Cardiac muscle cell (in vitro differentiated cells and primary cell): Measurements from ENCODE around the gene MTUS2. TPM values are rescaled to one million over a fixed set of nuclear protein-coding genes. Genes with fewer than 3 reads are reported as not detected.

Experiments used
- DNase-seq, 2 donors: peaks; one replicate each; pipeline versions ENCODE4 v3.0.0 to v3.0.0-alpha.2; 2010 to 2017; ENCODE audit warnings: low read depth in 1 of 2, low spot score in 1 of 2
- H3K27ac ChIP-seq: fragments of 200-600 bp; sonication (generic); 2 replicates; pipeline ENCODE4 v1.5.1; 2016
- H3K27me3 ChIP-seq: fragments of 200-600 bp; sonication (generic); 2 replicates; pipeline ENCODE4 v1.6.0; 2016; ENCODE audit warnings: control low read depth
- H3K36me3 ChIP-seq: fragments of 200-600 bp; sonication (generic); 2 replicates; pipeline ENCODE4 v1.5.1; 2016; ENCODE audit warnings: control low read depth
- H3K4me1 ChIP-seq: fragments of 200-600 bp; sonication (generic); 2 replicates; pipeline ENCODE4 v1.8.1; 2017; ENCODE audit warnings: low read depth, mild to moderate bottlenecking, mixed run types
- H3K4me3 ChIP-seq: fragments of 200-600 bp; sonication (generic); 2 replicates; pipeline ENCODE4 v1.5.1; 2016; ENCODE audit warnings: mild to moderate bottlenecking
- H3K9me3 ChIP-seq: fragments of 200-600 bp; sonication (generic); 2 replicates; pipeline ENCODE4 v1.5.1; 2017; ENCODE audit warnings: low read depth, mild to moderate bottlenecking, control low read depth
- polyA plus RNA-seq: library from polyadenylated mRNA; unstranded; fragments of >200 nt; fragmentation: Nextera tagmentation; extraction: Ambion mirVana; gene quantifications from 2 replicates; pipeline ENCODE4 v1.2.1, GENCODE V29; 2016
- total RNA-seq: library from RNA; depleted of rRNA; stranded (reverse); fragments of >200 nt; gene quantifications from 2 replicates; pipeline ENCODE4 v1.2.3, GENCODE V29; 2016
- TF ChIP-seq, protein P1 (sequence below): IDR thresholded peaks from 2 replicates; pipeline ENCODE4 v1.5.1; 2012; ENCODE audit warnings: low read depth, mild to moderate bottlenecking, low read length

MTUS2 gene
- total RNA-seq: 37.3 and 96.9 TPM in 2 replicates
- 31.6 and 65.8 TPM in 2 replicates for polyA plus RNA-seq

DNA sequence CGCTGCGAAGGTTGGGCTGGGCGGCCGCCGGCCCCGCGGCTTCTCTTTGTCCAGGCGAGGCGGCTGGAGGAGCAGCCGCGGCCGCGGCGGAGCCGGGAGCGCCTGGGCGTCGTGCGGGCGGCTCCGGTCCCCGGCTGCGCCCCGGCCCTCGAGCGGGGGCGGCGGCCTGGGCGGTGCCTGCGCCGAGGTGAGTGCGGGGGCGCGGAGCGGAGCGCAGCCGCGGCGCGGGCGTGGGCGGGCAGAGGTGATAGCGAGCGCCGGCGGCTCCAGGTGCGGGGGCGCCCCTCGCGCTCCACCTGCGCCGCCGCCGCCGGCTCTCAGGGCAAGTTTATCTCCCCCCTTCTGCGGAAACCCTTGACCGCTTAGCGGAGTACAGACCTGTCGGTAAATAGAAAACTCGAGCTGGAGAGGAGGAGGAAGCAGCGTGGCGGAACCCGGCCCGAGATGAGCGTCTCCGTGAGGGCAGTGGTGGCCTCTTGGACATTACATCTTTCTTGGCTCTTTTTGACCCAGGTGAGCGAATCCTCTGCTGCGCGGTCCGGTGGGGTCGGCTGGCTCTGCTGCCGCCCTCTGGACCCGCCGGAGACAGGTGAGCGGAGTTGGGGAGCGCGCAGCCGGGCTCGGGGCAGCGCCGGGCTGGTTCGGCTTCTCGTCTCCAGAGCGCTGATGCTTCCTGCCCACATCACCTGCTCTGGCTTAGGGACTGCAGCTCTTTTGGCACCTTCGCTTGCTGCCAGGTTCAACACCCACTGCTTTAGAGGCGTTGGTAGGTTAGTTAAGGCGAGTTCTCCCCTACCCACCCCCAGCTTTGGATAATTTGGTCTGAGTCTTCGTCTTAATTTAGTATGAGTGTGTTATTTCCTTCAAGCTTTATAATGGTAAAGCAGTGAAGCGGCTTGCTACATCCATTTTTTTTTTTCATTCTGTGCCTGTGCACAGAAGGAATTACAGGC lies at the start of gene MTUS2:
Gene MTUS2, plus strand, starts transcription at position 241 of the 953 bp plus-strand sequence.
- no peak within 1 kb of the TSS for H3K27ac ChIP-seq
- H3K9me3 ChIP-seq: no peaks in the 10 kb centered on the region
- TF ChIP-seq, protein P1, sequence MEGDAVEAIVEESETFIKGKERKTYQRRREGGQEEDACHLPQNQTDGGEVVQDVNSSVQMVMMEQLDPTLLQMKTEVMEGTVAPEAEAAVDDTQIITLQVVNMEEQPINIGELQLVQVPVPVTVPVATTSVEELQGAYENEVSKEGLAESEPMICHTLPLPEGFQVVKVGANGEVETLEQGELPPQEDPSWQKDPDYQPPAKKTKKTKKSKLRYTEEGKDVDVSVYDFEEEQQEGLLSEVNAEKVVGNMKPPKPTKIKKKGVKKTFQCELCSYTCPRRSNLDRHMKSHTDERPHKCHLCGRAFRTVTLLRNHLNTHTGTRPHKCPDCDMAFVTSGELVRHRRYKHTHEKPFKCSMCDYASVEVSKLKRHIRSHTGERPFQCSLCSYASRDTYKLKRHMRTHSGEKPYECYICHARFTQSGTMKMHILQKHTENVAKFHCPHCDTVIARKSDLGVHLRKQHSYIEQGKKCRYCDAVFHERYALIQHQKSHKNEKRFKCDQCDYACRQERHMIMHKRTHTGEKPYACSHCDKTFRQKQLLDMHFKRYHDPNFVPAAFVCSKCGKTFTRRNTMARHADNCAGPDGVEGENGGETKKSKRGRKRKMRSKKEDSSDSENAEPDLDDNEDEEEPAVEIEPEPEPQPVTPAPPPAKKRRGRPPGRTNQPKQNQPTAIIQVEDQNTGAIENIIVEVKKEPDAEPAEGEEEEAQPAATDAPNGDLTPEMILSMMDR: no peak
- peak within 1 kb of the TSS; percentile 43 for H3K4me3 ChIP-seq
- H3K4me1 ChIP-seq: no peaks in the 10 kb centered on the region
- DNase-seq: peak in 1 of 2 donors; percentile 44
- peaks cover 50% of the 10 kb centered on the region for H3K27me3 ChIP-seq
- H3K36me3 ChIP-seq: no peaks in the 10 kb centered on the region

DNA sequence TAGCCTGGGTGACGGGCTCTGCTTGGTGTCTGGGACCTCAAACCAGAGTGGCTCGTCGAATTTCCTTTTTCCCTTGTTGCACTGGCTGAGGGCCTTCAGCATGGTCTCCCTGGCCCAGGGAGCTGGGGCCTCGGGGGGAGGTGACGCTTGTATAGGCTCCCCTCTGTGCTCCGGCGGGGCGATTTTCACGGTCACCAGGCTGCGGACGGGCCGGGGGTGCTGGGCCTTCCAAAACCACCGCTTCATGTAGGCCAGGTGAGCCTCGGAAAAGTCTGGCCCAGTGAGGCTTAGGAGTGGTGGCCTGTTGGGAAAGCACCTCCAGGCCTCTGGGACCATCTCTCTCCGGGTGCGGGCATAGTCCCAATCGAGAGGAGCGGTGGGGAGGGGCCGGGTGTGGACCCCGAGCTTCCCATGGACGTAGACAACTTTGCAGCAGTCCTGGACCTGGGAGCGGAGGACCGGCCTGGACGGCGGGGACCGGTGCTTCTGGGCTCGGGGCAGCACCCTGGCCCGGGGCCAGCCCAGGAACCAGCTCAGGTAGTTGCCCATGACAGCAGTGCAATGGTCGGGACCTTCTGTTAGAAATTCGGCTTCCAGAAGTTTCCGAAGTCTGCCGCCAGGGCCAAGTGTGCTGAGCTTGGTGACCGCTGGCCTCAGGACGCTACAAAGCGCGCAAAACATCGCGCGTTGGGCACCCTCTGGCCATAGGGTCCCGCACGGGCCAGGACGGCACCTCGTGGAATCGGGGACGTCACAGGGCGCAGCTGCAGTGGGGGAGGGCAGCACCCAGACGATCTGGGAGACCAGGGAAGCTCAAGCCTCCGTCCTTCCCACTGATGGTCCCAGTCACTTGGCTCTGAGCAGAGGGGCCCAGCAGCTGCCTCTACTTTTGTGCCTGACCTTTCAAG lies 41.6 kb upstream of the MTUS2 start:
- H3K27me3 ChIP-seq: no peaks in the 10 kb centered on the region
- TF ChIP-seq, protein P1: no peak
- no peaks in the 10 kb centered on the region for H3K36me3 ChIP-seq
- H3K9me3 ChIP-seq: no peaks in the 10 kb centered on the region
- no peaks in the 10 kb centered on the region for H3K4me1 ChIP-seq
- no peak overlapping the region for H3K4me3 ChIP-seq
- H3K27ac ChIP-seq: no peak overlapping the region
- DNase-seq: no peak

DNA sequence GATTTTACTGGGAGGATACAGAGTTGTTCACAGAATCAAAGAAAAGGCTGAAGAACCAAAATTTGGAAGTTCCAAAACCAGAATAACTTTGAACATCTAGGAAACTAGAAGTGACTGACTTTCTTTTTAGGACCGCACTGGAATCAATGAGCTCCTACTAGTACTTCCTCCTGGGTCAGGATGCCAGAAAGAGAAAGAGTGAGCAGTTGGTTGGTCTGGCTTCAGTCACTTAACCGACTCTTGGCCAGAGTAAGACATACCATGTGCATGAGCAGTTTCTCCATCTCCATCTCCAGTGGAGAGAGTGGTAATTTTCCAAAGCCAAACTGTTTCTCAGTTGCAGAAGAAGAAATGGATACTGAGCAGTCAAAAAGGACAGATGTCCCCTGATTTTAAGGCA lies 27.1 kb upstream of the MTUS2 start:
- H3K4me1 ChIP-seq: no peaks in the 10 kb centered on the region
- peak in 1 of 2 donors; percentile 77 for DNase-seq
- H3K27me3 ChIP-seq: no peaks in the 10 kb centered on the region
- H3K9me3 ChIP-seq: no peaks in the 10 kb centered on the region
- H3K36me3 ChIP-seq: no peaks in the 10 kb centered on the region
- H3K4me3 ChIP-seq: no peak overlapping the region
- no peak overlapping the region for H3K27ac ChIP-seq
- TF ChIP-seq, protein P1: no peak

DNA sequence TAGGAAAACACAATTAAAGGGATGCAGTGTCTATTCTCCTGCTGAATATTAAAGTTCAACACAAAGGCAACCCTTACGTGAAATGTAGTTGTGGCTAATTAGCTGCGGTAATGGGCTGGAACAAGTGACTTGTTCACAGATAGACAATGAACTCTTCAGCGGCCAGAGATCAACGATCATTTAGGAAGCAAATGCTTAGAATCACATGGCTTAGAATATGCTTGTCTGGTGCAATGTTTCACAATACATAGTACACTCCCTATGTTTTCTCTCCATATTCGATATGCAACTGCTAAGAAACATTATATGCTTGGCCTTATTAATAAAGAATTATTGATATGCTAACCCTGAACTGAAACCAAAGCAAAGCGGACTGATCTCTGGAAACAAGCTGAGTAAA lies 25.7 kb upstream of the MTUS2 start:
- Histone ChIP-seq H3K9me3 (no peaks in the 10 kb centered on the region), H3K27me3 (no peaks in the 10 kb centered on the region), H3K4me1 (no peaks in the 10 kb centered on the region), H3K4me3 (no peak overlapping the region), H3K36me3 (no peaks in the 10 kb centered on the region), H3K27ac (no peak overlapping the region)
- DNase-seq: no peak
- TF ChIP-seq, protein P1: no peak

DNA sequence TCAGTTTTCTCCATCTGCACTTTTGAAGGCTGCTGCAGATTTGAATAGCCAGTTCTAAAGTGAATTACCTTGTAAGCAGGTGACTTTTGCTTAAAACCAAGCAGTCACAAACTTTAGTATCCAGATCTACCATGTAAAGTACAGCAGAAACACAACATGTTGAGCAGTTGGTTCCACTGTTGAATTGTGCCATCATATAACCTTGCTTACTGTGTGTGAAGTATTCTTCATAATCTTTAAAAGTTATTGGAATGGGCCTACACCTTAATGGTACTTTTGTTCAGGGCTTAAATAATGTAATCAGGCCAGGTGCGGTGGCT lies 23.2 kb upstream of the MTUS2 start:
- Histone ChIP-seq H3K27ac (no peak overlapping the region), H3K4me1 (no peaks in the 10 kb centered on the region), H3K4me3 (no peak overlapping the region), H3K36me3 (no peaks in the 10 kb centered on the region), H3K27me3 (no peaks in the 10 kb centered on the region), H3K9me3 (no peaks in the 10 kb centered on the region)
- no peak for DNase-seq
- TF ChIP-seq, protein P1: no peak
